HUES48 (cell line): ENCODE results near the gene APCDD1L.

Source experiments
- H3K27ac ChIP-seq: one replicate; pipeline ENCODE4 v1.7.0; 2013; ENCODE audit warnings: low read depth, low read length, inconsistent platforms
- H3K27me3 ChIP-seq: 2 replicates; pipeline ENCODE4 v1.6.1; 2013; ENCODE audit warnings: mild to moderate bottlenecking, low read length; ENCODE audit not compliant: control insufficient read depth, insufficient read depth
- H3K36me3 ChIP-seq: 2 replicates; pipeline ENCODE4 v1.6.1; 2013; ENCODE audit warnings: low read length; ENCODE audit not compliant: control insufficient read depth, insufficient read depth
- H3K4me1 ChIP-seq: 2 replicates; pipeline ENCODE4 v1.6.1; 2013; ENCODE audit warnings: mild to moderate bottlenecking, low read length; ENCODE audit not compliant: control insufficient read depth, insufficient read depth
- H3K4me3 ChIP-seq: 2 replicates; pipeline ENCODE4 v1.5.1; 2013; ENCODE audit warnings: mild to moderate bottlenecking, low read depth, low read length
- H3K9ac ChIP-seq: 2 replicates; pipeline ENCODE4 v1.6.1; 2013; ENCODE audit warnings: mild to moderate bottlenecking, low read depth, low read length, moderate library complexity
- H3K9me3 ChIP-seq: 2 replicates; pipeline ENCODE4 v1.6.1; 2013; ENCODE audit warnings: low read length; ENCODE audit not compliant: control insufficient read depth, insufficient read depth

APCDD1L gene

DNA sequence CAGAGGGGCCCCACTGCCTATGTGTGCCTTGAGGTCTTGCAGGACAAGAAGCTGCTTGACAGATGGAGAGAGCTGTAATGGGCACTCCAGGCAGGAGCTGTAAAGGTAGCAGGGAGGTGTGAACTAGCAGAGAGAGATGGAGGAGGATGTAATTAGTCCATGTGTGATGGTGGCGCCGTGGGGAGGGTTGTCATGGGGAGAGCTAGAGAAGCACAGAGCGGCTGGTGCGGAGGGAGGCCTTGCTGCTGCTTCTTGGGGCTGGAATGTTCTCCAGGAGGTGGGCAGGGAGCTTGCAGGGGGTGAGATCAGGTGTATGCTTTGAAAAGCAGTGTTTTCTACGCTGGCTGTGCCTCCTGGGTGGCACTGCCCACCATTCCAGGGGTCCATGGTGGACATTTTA, 32.1 kb downstream of the APCDD1L start:
- Histone ChIP-seq H3K9ac (no peak overlapping the region), H3K4me3 (no peak overlapping the region), H3K27me3 (no peaks in the 10 kb centered on the region), H3K27ac (no peak overlapping the region), H3K4me1 (peaks cover 9% of the 10 kb centered on the region; the same call in 1 of the 2 replicates), H3K36me3 (no peaks in the 10 kb centered on the region), H3K9me3 (peaks cover 9% of the 10 kb centered on the region)

GRCh38 chr20:58482416-58482815, 32.8 kb downstream of the APCDD1L start:
- no peaks in the 10 kb centered on the region for H3K27me3 ChIP-seq
- no peak overlapping the region for H3K4me3 ChIP-seq
- H3K9me3 ChIP-seq = peaks cover 9% of the 10 kb centered on the region

DNA sequence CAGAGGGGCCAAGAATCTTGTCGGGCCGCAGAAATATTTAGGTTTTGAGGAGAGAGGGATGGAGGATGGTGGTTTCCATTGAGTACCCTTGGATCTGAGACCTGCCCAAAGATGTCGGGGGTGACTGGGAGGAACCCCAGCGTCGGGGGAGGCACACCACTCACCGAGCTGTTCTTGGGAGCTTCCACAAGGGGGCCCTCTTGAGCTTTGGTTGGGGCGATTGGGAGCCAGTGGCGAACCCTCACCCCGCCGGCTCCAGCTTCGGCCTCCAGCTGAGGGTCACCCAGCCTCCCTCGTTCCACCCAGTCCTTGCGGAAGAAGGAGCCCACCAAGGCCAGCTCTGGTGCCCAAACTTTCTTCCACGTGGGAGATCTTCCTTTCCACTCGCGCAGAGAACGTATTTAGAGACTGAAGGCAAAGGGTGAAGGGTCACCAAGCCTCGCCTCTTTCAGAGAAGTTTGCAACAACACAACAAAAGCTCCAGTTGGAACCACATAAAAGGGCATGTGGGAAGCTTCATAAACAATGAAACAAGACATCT, 33.6 kb downstream of the APCDD1L start:
- H3K9ac ChIP-seq = no peak overlapping the region
- H3K27me3 ChIP-seq = no peaks in the 10 kb centered on the region
- no peaks in the 10 kb centered on the region for H3K36me3 ChIP-seq
- no peak overlapping the region for H3K4me3 ChIP-seq
- H3K27ac ChIP-seq = no peak overlapping the region
- H3K9me3 ChIP-seq = peaks cover 9% of the 10 kb centered on the region
- H3K4me1 ChIP-seq = peaks cover 9% of the 10 kb centered on the region; the same call in 1 of the 2 replicates

More at GRCh38 chr20:58482416-58482815, 32.8 kb downstream of the APCDD1L start:
- H3K27ac ChIP-seq = no peak overlapping the region
- peaks cover 9% of the 10 kb centered on the region; the same call in 1 of the 2 replicates for H3K4me1 ChIP-seq
- no peak overlapping the region for H3K9ac ChIP-seq
- no peaks in the 10 kb centered on the region for H3K36me3 ChIP-seq

- peaks cover 9% of the 10 kb centered on the region; the same call in 1 of the 2 replicates for H3K4me1 ChIP-seq
- no peaks in the 10 kb centered on the region for H3K27me3 ChIP-seq
- no peak overlapping the region for H3K4me3 ChIP-seq
- no peak overlapping the region for H3K27ac ChIP-seq
- peaks cover 3% of the 10 kb centered on the region; the same call in 1 of the 2 replicates for H3K9me3 ChIP-seq
- H3K9ac ChIP-seq = no peak overlapping the region
- H3K36me3 ChIP-seq = no peaks in the 10 kb centered on the region
Measured at GRCh38 chr20:58480551-58481336, 34.5 kb downstream of the APCDD1L start.

DNA sequence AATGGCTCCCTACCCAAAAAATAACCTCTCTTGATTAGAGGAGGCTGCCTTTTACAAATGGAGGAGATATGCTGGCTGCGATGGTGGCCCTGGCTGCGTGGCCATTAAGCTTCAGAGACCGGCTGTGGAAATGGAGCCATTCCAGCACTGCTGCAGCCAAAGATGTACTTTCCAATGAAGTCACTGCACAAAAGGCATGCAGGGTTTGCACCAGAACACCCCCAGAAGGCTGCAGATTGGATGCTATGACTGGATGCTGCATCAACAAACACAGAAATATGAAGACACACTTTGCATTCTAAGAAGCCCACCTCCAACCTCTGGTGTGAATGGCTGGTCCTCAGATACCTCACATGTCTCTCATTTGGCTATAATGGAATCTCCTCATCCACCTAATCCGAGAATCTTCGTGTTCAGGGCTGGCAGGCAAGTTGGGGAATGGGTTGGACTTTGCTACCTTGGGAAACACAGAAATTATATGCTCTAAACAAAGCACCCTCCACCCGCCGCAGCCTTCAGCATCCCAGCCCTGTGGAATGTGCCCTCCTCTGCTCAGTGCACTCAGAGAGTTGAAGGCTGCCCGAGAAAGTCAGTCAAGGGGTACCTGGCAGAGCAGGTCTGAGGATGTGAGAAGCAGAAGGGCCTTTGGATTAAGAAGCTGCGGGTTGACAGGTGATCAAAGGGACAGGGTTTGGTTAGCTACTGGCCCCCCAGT, 35.3 kb downstream of the APCDD1L start:
- H3K4me1 ChIP-seq = peaks cover 9% of the 10 kb centered on the region; the same call in 1 of the 2 replicates
- no peak overlapping the region for H3K4me3 ChIP-seq
- no peaks in the 10 kb centered on the region for H3K36me3 ChIP-seq
- no peaks in the 10 kb centered on the region for H3K27me3 ChIP-seq
- no peak overlapping the region for H3K9ac ChIP-seq
- 0 out of 2 replicates have a peak, but pooled peaks cover 2% of the 10 kb centered on the region for H3K9me3 ChIP-seq
- H3K27ac ChIP-seq = no peak overlapping the region

DNA sequence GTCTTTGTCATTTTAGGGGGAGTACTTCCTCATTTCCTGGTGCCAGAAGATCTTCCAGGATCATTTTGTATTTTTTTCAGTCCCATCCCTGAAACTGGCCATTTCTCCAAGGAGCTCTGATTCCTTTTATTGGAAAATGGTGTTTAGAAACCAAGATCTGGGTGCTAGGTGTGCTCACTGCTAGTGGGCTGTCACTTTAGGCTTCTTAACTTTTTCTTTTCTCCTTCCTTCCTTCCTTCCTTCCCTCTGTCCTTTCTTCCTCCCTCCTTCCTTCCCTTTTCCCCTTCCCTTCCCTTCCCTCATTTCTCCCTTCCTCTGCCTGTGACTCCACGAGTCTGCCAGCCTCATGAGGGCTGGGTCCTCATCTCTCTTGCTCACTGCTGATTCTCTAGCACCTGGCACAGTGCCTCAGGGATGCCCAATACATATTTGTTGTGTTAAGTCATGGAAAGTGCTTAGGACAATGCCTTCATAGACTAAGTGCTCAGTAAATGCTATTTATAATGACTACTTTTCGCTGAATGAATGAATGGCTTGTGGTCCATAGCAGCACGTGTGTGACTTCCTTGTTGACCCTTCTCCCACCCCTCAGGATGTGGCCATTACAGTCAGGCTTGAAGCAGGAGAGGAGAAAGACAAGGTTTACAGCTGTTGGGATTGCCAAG, 36.9 kb downstream of the APCDD1L start:
- Histone ChIP-seq H3K27me3 (no peaks in the 10 kb centered on the region), H3K4me1 (peaks cover 9% of the 10 kb centered on the region; the same call in 1 of the 2 replicates), H3K36me3 (no peaks in the 10 kb centered on the region), H3K4me3 (no peak overlapping the region), H3K9ac (no peak overlapping the region), H3K27ac (no peak overlapping the region), H3K9me3 (0 out of 2 replicates have a peak, but pooled peaks cover 2% of the 10 kb centered on the region)

- H3K4me3 ChIP-seq = no peak overlapping the region
- no peaks in the 10 kb centered on the region for H3K27me3 ChIP-seq
- H3K9ac ChIP-seq = no peak overlapping the region
- H3K9me3 ChIP-seq = 0 out of 2 replicates have a peak, but pooled peaks cover 2% of the 10 kb centered on the region
- H3K4me1 ChIP-seq = no peaks in the 10 kb centered on the region
- no peaks in the 10 kb centered on the region for H3K36me3 ChIP-seq
- no peak overlapping the region for H3K27ac ChIP-seq
Measured at GRCh38 chr20:58475466-58475865, 39.7 kb downstream of the APCDD1L start.

- Histone ChIP-seq H3K27me3 (no peaks in the 10 kb centered on the region), H3K9ac (no peak overlapping the region), H3K36me3 (no peaks in the 10 kb centered on the region), H3K9me3 (0 out of 2 replicates have a peak, but pooled peaks cover 2% of the 10 kb centered on the region), H3K4me3 (no peak overlapping the region), H3K27ac (no peak overlapping the region), H3K4me1 (no peaks in the 10 kb centered on the region)
Measured at GRCh38 chr20:58473453-58474425, 41.5 kb downstream of the APCDD1L start.

GRCh38 chr20:58472273-58473018, 42.8 kb downstream of the APCDD1L start:
- H3K4me1 ChIP-seq = no peaks in the 10 kb centered on the region
- H3K36me3 ChIP-seq = no peaks in the 10 kb centered on the region
- H3K9ac ChIP-seq = no peak overlapping the region
- H3K4me3 ChIP-seq = no peak overlapping the region
- no peaks in the 10 kb centered on the region for H3K27me3 ChIP-seq
- H3K9me3 ChIP-seq = 0 out of 2 replicates have a peak, but pooled peaks cover 2% of the 10 kb centered on the region
- H3K27ac ChIP-seq = no peak overlapping the region
